K562 (cell line): ENCODE measurements around the gene MINDY4. TPM values are rescaled to one million over a fixed set of nuclear protein-coding genes. Genes with fewer than 3 reads are reported as not detected.

Source experiments
- ATAC-seq: fragments of 200-7000 bp; cut with Tn5 transposase; 3 replicates; pipeline ENCODE4 v1.9.1; 2020; ENCODE audit warnings: moderate library complexity
- BruUV-seq: library from RNA; stranded (reverse); fragments of 400-500 nt; replicated peaks from 2 replicates; lab custom pipeline; 2021; lab: Mats Ljungman, UMichigan
- CTCF ChIA-PET: fragments of 300-600 bp; formaldehyde crosslinking; extraction: SDS; loops from one replicate; lab custom pipeline; 2021; ENCODE audit warnings: low intra/inter-chr PET ratio; lab: Yijun Ruan, JAX
- POLR2A ChIA-PET: fragments of 300-600, 350-650 bp; sonication (Branson Sonifier 250); formaldehyde crosslinking; extraction: SDS; loops from one replicate; lab custom pipeline; 2021; ENCODE audit warnings: antibody characterized with exemption, inconsistent platforms; lab: Yijun Ruan, JAX
- DNase-seq, 4 experiments: peaks; one replicate each; pipeline versions ENCODE4 v3.0.0 to v3.0.0-alpha.2; 2011 to 2018; ENCODE audit warnings: low spot score in 3 of 4, mixed read lengths in 3 of 4; ENCODE audit errors: extremely low read depth in 1 of 4
- FAIRE-seq: peaks from 2 replicates; lab custom pipeline; 2011; peaks lifted over from hg19 to GRCh38; lab: Jason Lieb, UNC
- H2AFZ ChIP-seq: 2 replicates; pipeline ENCODE4 v1.6.0; 2011; ENCODE audit warnings: low read depth, low read length, control low read depth, inconsistent platforms
- H3K27ac ChIP-seq: fragments of 200-600 bp; 3 replicates; pipeline ENCODE4 v1.8.0; 2011; ENCODE audit warnings: low read depth, mild to moderate bottlenecking, control low read depth, inconsistent platforms, low read length, moderate library complexity, mixed read lengths; ENCODE audit errors: extremely low read depth
- H3K27me3 ChIP-seq, 2 experiments: fragments of 300-600 bp in 1 of 2; 2 replicates in 1 of 2; 3 replicates in 1 of 2; pipeline versions ENCODE4 v1.6.0 to v1.8.0; 2011; ENCODE audit warnings: inconsistent platforms in 2 of 2, low read length in 2 of 2, mild to moderate bottlenecking in 1 of 2, mixed read lengths in 1 of 2, moderate library complexity in 1 of 2; ENCODE audit not compliant: control insufficient read depth in 2 of 2, insufficient read depth in 2 of 2
- H3K36me3 ChIP-seq: fragments of 300-600 bp; 3 replicates; pipeline ENCODE4 v1.8.0; 2011; ENCODE audit warnings: mild to moderate bottlenecking, low read length, inconsistent platforms; ENCODE audit not compliant: control insufficient read depth, insufficient read depth
- H3K4me1 ChIP-seq, 2 experiments: fragments of 200-600 bp in 1 of 2; replicated peaks in 1 of 2; 2 replicates in 1 of 2; 3 replicates in 1 of 2; pipeline versions ENCODE4 v1.5.1 to v1.8.0; 2011; ENCODE audit warnings: inconsistent platforms in 2 of 2, low read length in 2 of 2, mild to moderate bottlenecking in 1 of 2, mixed read lengths in 1 of 2, moderate library complexity in 1 of 2; ENCODE audit not compliant: control insufficient read depth in 2 of 2, insufficient read depth in 2 of 2
- H3K4me2 ChIP-seq: 2 replicates; pipeline ENCODE4 v1.6.1; 2011; ENCODE audit warnings: low read length, control low read depth, inconsistent platforms, mixed read lengths; ENCODE audit not compliant: insufficient read depth
- H3K4me3 ChIP-seq: fragments of 200-600 bp; sonication (generic), shearing (Covaris generic); 2 replicates; pipeline ENCODE4 v1.5.1; 2016; ENCODE audit warnings: control low read depth, inconsistent platforms
- H3K79me2 ChIP-seq: fragments of 200-600 bp; 3 replicates; pipeline ENCODE4 v1.8.0; 2011; ENCODE audit warnings: low read length, inconsistent platforms; ENCODE audit not compliant: control insufficient read depth, insufficient read depth
- H3K9ac ChIP-seq, 2 experiments: 2 replicates each; pipeline versions ENCODE4 v1.6.0 to v1.6.1; 2011; ENCODE audit warnings: low read depth in 2 of 2, low read length in 2 of 2, control low read depth in 1 of 2, inconsistent platforms in 1 of 2, mild to moderate bottlenecking in 1 of 2, mixed read lengths in 1 of 2; ENCODE audit not compliant: insufficient read depth in 1 of 2
- H3K9me1 ChIP-seq: one replicate; pipeline ENCODE4 v1.6.0; 2011; ENCODE audit warnings: inconsistent platforms, mild to moderate bottlenecking, low read length, moderate library complexity; ENCODE audit not compliant: control insufficient read depth, insufficient read depth
- H3K9me3 ChIP-seq: replicated peaks from 2 replicates; pipeline ENCODE4 v1.5.1; 2011; ENCODE audit warnings: low read depth, low read length, inconsistent platforms; ENCODE audit not compliant: control insufficient read depth, insufficient read depth
- H4K20me1 ChIP-seq: replicated peaks from 2 replicates; pipeline ENCODE4 v1.6.1; 2011; ENCODE audit warnings: low read length, inconsistent platforms, mixed read lengths; ENCODE audit not compliant: control insufficient read depth, insufficient read depth
- PURB ChIP-seq: sonication (generic); formaldehyde crosslinking; IDR thresholded peaks from 2 replicates; pipeline ENCODE4 v1.9.0; 2021; ENCODE audit warnings: low read depth, mild to moderate bottlenecking, missing genetic modification reagents
- ZEB2 ChIP-seq: fragments of 450-650 bp; IDR thresholded peaks from 2 replicates; pipeline ENCODE4 v1.6.1; 2016
- ZNF175 ChIP-seq: fragments of 200-800 bp; sonication (Bioruptor generic); IDR thresholded peaks from 2 replicates; pipeline ENCODE4 v1.6.1; 2016; ENCODE audit warnings: low read depth, mild to moderate bottlenecking, missing genetic modification characterization, missing compliant biosample characterization
- ZNF589 ChIP-seq: fragments of 200-800 bp; sonication (Bioruptor generic); IDR thresholded peaks from 2 replicates; pipeline ENCODE4 v1.6.1; 2016; ENCODE audit warnings: low read depth, missing genetic modification characterization, missing compliant biosample characterization
- WGBS: fragments of 100-300 bp; shearing (Covaris generic); methylation state at CpG from one replicate; pipeline ENCODE4 v1.1.6; 2016; ENCODE audit warnings: low coverage, mixed read lengths; ENCODE audit not compliant: insufficient coverage; ENCODE audit errors: missing lambda C conversion rate; 5-methylcytosine and 5-hydroxymethylcytosine counted together
- in situ Hi-C: fragments of 300-500 bp; cut with MboI; formaldehyde crosslinking; loops from 4 replicates; pipeline ENCODE4 v1.15.0; 2018; ENCODE audit warnings: inconsistent platforms, mixed read lengths
- intact Hi-C: fragments of 100-400 bp; cut with micrococcal nuclease; formaldehyde crosslinking; loops from 2 replicates; pipeline ENCODE4 v1.14.2; 2022
- polyA plus RNA-seq, 8 experiments: library from polyadenylated mRNA; depleted of rRNA in 4 of 8; stranded (reverse) in 5 of 8; unstranded in 3 of 8; fragments of >200 nt; fragmentation: Nextera tagmentation in 2 of 8; fragmentation: Illumina TruSeq in 1 of 8; extraction: Ambion mirVana in 2 of 8; extraction: Trizol in 1 of 8; gene quantifications; 2 replicates each; pipeline versions ENCODE4 v1.2.1 to v1.2.3, GENCODE V29; 2011 to 2014; ENCODE audit warnings: inconsistent platforms in 1 of 8, missing spikeins in 1 of 8
- total RNA-seq, 7 experiments: library from RNA; depleted of rRNA in 6 of 7; stranded (reverse); fragments of >200 nt in 6 of 7; fragmentation: Illumina TruSeq in 2 of 7; extraction: Trizol in 2 of 7; gene quantifications; 2 replicates each; pipeline versions ENCODE4 v1.2.1 to v1.2.3, GENCODE V29; 2011 to 2021; ENCODE audit warnings: low replicate concordance in 1 of 7
- TF ChIP-seq, protein P1 (sequence below), 2 experiments: fragments of 450-650 bp; formaldehyde crosslinking in 1 of 2; IDR thresholded peaks; 2 replicates each; pipeline versions ENCODE4 v1.4.0 to v1.6.1; 2014 to 2020; ENCODE audit warnings: mild to moderate bottlenecking in 2 of 2, borderline replicate concordance in 1 of 2, low read depth in 1 of 2
- TF ChIP-seq, protein P2 (sequence below): fragments of 450-650 bp; IDR thresholded peaks from 2 replicates; pipeline ENCODE4 v1.6.1; 2017; ENCODE audit warnings: antibody characterized with exemption, mild to moderate bottlenecking
- TF ChIP-seq, protein P3 (sequence below): sonication (generic); formaldehyde crosslinking; IDR thresholded peaks from 2 replicates; pipeline ENCODE4 v1.8.0; 2022; ENCODE audit warnings: mild to moderate bottlenecking, low read depth, missing genetic modification reagents

Gene MINDY4
- total and polyA plus RNA-seq, 9 of the 15 experiments (the other 6 are each of a cell fraction or from before 2014, with no cell fraction given), result 2.1 to 16.7 (median 11.0) TPM

DNA sequence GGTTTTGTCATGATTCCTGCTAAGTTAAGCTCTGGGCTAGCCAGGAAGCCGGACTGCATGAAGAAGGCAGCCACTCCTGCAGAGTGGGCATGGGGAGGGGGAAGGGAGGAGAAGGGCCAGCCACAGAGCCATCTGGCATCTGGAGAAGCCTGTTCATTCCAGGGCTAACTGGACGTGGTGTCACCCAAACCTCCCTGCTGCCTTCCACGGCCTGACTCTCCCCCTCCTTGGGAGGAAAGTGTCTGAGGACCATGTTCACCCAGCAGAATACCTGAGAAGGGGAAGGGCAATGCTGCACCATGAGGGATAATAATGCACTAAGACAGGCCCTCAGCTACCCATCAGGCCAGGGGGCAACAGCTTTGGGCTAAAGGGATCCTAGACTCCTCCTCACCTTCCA, 155.8 kb downstream of the MINDY4 start (continued):
- TF ChIP-seq, protein P1, sequence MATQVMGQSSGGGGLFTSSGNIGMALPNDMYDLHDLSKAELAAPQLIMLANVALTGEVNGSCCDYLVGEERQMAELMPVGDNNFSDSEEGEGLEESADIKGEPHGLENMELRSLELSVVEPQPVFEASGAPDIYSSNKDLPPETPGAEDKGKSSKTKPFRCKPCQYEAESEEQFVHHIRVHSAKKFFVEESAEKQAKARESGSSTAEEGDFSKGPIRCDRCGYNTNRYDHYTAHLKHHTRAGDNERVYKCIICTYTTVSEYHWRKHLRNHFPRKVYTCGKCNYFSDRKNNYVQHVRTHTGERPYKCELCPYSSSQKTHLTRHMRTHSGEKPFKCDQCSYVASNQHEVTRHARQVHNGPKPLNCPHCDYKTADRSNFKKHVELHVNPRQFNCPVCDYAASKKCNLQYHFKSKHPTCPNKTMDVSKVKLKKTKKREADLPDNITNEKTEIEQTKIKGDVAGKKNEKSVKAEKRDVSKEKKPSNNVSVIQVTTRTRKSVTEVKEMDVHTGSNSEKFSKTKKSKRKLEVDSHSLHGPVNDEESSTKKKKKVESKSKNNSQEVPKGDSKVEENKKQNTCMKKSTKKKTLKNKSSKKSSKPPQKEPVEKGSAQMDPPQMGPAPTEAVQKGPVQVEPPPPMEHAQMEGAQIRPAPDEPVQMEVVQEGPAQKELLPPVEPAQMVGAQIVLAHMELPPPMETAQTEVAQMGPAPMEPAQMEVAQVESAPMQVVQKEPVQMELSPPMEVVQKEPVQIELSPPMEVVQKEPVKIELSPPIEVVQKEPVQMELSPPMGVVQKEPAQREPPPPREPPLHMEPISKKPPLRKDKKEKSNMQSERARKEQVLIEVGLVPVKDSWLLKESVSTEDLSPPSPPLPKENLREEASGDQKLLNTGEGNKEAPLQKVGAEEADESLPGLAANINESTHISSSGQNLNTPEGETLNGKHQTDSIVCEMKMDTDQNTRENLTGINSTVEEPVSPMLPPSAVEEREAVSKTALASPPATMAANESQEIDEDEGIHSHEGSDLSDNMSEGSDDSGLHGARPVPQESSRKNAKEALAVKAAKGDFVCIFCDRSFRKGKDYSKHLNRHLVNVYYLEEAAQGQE (IDR thresholded peaks at IDR 0.05; ENCODE audit: borderline replicate concordance), result no peak
- TF ChIP-seq, protein P1 (CRISPR knock-in tag; IDR thresholded peaks at IDR 0.05; ENCODE audit: low read depth), result no peak
- TF ChIP-seq, all 486 proteins: peak for 0

DNA sequence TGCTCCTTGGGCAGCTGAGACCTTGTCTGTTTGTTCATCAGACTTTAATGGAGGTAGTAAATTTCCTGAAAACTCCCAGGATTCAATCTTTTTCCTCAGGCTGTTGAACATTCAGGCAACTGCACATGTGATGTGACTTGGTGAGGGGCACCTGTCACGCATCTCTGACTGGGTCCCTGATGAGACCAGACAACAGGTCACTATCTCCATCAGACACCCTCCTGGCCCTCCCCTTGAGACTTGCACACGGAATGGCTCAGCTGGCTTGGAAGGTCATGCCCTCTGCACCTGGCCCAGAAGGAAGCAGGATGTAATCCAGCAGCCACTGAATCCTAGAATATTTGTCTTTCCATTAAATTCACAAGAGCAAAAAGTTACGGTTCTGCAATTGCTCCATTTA, 156.3 kb downstream of the MINDY4 start:
- no peak overlapping the region for H3K4me2 ChIP-seq
- intact Hi-C loops, result no loop called here
- peaks cover 5 to 15% of the 10 kb centered on the region in 2 experiments; a peak in 4 of 5 replicates for H3K4me1 ChIP-seq
- FAIRE-seq, result no peak
- H4K20me1 ChIP-seq, result no peaks in the 10 kb centered on the region
- peaks cover 7% of the 10 kb centered on the region for H3K9me1 ChIP-seq
- no peaks in the 10 kb centered on the region for H3K36me3 ChIP-seq
- in situ Hi-C loops, result no loop called here
- 61% methylated on average over 3 of the region's 3 CpGs for WGBS
- ChIA-PET CTCF (no interaction called here), POLR2A (no interaction called here)
- H2AFZ ChIP-seq, result no peak overlapping the region
- no peak for ATAC-seq
- H3K27ac ChIP-seq, result no peak overlapping the region
- H3K4me3 ChIP-seq, result no peak overlapping the region
- no peaks in the 10 kb centered on the region for H3K9me3 ChIP-seq
- no peaks in the 10 kb centered on the region for H3K27me3 ChIP-seq
- BruUV-seq, result no TSS peak
- H3K79me2 ChIP-seq, result no peaks in the 10 kb centered on the region
- no peak overlapping the region for H3K9ac ChIP-seq
- DNase-seq, result peak in 1 of 4 experiments; percentile 2
- TF ChIP-seq ZEB2, result no peak
- TF ChIP-seq, protein P2, sequence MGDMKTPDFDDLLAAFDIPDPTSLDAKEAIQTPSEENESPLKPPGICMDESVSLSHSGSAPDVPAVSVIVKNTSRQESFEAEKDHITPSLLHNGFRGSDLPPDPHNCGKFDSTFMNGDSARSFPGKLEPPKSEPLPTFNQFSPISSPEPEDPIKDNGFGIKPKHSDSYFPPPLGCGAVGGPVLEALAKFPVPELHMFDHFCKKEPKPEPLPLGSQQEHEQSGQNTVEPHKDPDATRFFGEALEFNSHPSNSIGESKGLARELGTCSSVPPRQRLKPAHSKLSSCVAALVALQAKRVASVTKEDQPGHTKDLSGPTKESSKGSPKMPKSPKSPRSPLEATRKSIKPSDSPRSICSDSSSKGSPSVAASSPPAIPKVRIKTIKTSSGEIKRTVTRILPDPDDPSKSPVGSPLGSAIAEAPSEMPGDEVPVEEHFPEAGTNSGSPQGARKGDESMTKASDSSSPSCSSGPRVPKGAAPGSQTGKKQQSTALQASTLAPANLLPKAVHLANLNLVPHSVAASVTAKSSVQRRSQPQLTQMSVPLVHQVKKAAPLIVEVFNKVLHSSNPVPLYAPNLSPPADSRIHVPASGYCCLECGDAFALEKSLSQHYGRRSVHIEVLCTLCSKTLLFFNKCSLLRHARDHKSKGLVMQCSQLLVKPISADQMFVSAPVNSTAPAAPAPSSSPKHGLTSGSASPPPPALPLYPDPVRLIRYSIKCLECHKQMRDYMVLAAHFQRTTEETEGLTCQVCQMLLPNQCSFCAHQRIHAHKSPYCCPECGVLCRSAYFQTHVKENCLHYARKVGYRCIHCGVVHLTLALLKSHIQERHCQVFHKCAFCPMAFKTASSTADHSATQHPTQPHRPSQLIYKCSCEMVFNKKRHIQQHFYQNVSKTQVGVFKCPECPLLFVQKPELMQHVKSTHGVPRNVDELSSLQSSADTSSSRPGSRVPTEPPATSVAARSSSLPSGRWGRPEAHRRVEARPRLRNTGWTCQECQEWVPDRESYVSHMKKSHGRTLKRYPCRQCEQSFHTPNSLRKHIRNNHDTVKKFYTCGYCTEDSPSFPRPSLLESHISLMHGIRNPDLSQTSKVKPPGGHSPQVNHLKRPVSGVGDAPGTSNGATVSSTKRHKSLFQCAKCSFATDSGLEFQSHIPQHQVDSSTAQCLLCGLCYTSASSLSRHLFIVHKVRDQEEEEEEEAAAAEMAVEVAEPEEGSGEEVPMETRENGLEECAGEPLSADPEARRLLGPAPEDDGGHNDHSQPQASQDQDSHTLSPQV, result no peak
- no peak for TF ChIP-seq ZNF175 (CRISPR knock-in tag)
- TF ChIP-seq, protein P3, sequence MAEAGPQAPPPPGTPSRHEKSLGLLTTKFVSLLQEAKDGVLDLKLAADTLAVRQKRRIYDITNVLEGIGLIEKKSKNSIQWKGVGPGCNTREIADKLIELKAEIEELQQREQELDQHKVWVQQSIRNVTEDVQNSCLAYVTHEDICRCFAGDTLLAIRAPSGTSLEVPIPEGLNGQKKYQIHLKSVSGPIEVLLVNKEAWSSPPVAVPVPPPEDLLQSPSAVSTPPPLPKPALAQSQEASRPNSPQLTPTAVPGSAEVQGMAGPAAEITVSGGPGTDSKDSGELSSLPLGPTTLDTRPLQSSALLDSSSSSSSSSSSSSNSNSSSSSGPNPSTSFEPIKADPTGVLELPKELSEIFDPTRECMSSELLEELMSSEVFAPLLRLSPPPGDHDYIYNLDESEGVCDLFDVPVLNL (CRISPR knock-in tag), result no peak
- TF ChIP-seq PURB (CRISPR knock-in tag), result no peak
- TF ChIP-seq ZNF589, result no peak
